ENCODE results near the gene TES. TPM values are rescaled to one million over a fixed set of nuclear protein-coding genes. Genes with fewer than 3 reads are reported as not detected.

The TES gene
- polyA plus RNA-seq, 1 donor (not counting 4 experiments of a cell fraction or from before 2014, with no cell fraction given), result 187 TPM

- no peak overlapping the region for H2AFZ ChIP-seq (ENCODE audit: control insufficient read depth, low read length)
- H3K4me3 ChIP-seq (ENCODE audit: control insufficient read depth in 2 of 3, extremely low read depth in 1 of 3, insufficient read depth in 2 of 3, low read depth in 1 of 3, low read length in 3 of 3), result no peak overlapping the region
- H4K20me1 ChIP-seq (ENCODE audit: control insufficient read depth, extremely low read depth, insufficient read depth, low read length), result no peaks in the 10 kb centered on the region
- H3K27ac ChIP-seq (ENCODE audit: control insufficient read depth, insufficient read depth, low read length), result no peak overlapping the region
- no peak overlapping the region for H3K4me2 ChIP-seq (ENCODE audit: control insufficient read depth, extremely low read depth, insufficient read depth, low read depth, low read length)
- DNase-seq (ENCODE audit: low read depth, low spot score) (no peak), FAIRE-seq (no peak)
- H3K79me2 ChIP-seq (ENCODE audit: control insufficient read depth, insufficient read depth, low read length), result peaks cover 81% of the 10 kb centered on the region
- no peak overlapping the region for H3K9ac ChIP-seq (ENCODE audit: control insufficient read depth, extremely low read depth, insufficient read depth, low read length)
- H3K9me3 ChIP-seq (ENCODE audit: control insufficient read depth, low read depth, low read length), result peaks cover 5% of the 10 kb centered on the region
- no peak for TF ChIP-seq CTCF (optimal IDR thresholded peaks at IDR 0.05 in 1 of 3, IDR thresholded peaks at IDR 0.05 in 1 of 3, conservative IDR thresholded peaks at IDR 0.05 in 1 of 3; ENCODE audit: extremely low read depth in 1 of 3, insufficient read depth in 2 of 3, low read length in 3 of 3)
- no peak for TF ChIP-seq EZH2 (IDR thresholded peaks at IDR 0.05; ENCODE audit: low read length)
- peaks cover 10 to 26% of the 10 kb centered on the region in 2 experiments for H3K36me3 ChIP-seq (ENCODE audit: control insufficient read depth in 2 of 2, extremely low read depth in 1 of 2, insufficient read depth in 2 of 2, low read length in 2 of 2)
- H3K9me1 ChIP-seq (ENCODE audit: control insufficient read depth, extremely low read depth, insufficient read depth, low read length), result no peaks in the 10 kb centered on the region
- dilution Hi-C loops (cut with MboI; ENCODE audit: extremely low pct_ligation_motif_present, low sequenced_read_pairs), result no loop called here
- H3K4me1 ChIP-seq (ENCODE audit: control insufficient read depth, extremely low read depth, insufficient read depth, low read length), result no peaks in the 10 kb centered on the region
- no peaks in the 10 kb centered on the region for H3K27me3 ChIP-seq (ENCODE audit: control insufficient read depth, extremely low read depth, insufficient read depth, low read length)
Measured at GRCh38 chr7:116241291-116241690, 31.0 kb downstream of the TES start.

GRCh38 chr7:116242178-116242577 is 31.8 kb downstream of the TES start:
- peaks cover 82% of the 10 kb centered on the region for H3K79me2 ChIP-seq (ENCODE audit: control insufficient read depth, insufficient read depth, low read length)
- H3K27ac ChIP-seq (ENCODE audit: control insufficient read depth, insufficient read depth, low read length), result no peak overlapping the region
- H2AFZ ChIP-seq (ENCODE audit: control insufficient read depth, low read length), result no peak overlapping the region
- no peak for DNase-seq (ENCODE audit: low read depth, low spot score)
- dilution Hi-C loops (cut with MboI; ENCODE audit: extremely low pct_ligation_motif_present, low sequenced_read_pairs), result no loop called here
- no peaks in the 10 kb centered on the region for H3K9me1 ChIP-seq (ENCODE audit: control insufficient read depth, extremely low read depth, insufficient read depth, low read length)
- peaks cover 10 to 23% of the 10 kb centered on the region in 2 experiments for H3K36me3 ChIP-seq (ENCODE audit: control insufficient read depth in 2 of 2, extremely low read depth in 1 of 2, insufficient read depth in 2 of 2, low read length in 2 of 2)
- no peaks in the 10 kb centered on the region for H4K20me1 ChIP-seq (ENCODE audit: control insufficient read depth, extremely low read depth, insufficient read depth, low read length)
- H3K9ac ChIP-seq (ENCODE audit: control insufficient read depth, extremely low read depth, insufficient read depth, low read length), result no peak overlapping the region
- H3K4me3 ChIP-seq (ENCODE audit: control insufficient read depth in 2 of 3, extremely low read depth in 1 of 3, insufficient read depth in 2 of 3, low read depth in 1 of 3, low read length in 3 of 3), result no peak overlapping the region
- H3K27me3 ChIP-seq (ENCODE audit: control insufficient read depth, extremely low read depth, insufficient read depth, low read length), result no peaks in the 10 kb centered on the region
- no peak for TF ChIP-seq CTCF (optimal IDR thresholded peaks at IDR 0.05 in 1 of 3, IDR thresholded peaks at IDR 0.05 in 1 of 3, conservative IDR thresholded peaks at IDR 0.05 in 1 of 3; ENCODE audit: extremely low read depth in 1 of 3, insufficient read depth in 2 of 3, low read length in 3 of 3)
- TF ChIP-seq EZH2 (IDR thresholded peaks at IDR 0.05; ENCODE audit: low read length), result no peak
- no peaks in the 10 kb centered on the region for H3K4me1 ChIP-seq (ENCODE audit: control insufficient read depth, extremely low read depth, insufficient read depth, low read length)
- FAIRE-seq, result no peak
- H3K9me3 ChIP-seq (ENCODE audit: control insufficient read depth, low read depth, low read length), result peaks cover 5% of the 10 kb centered on the region
- no peak overlapping the region for H3K4me2 ChIP-seq (ENCODE audit: control insufficient read depth, extremely low read depth, insufficient read depth, low read depth, low read length)
